DMS153 treated with DMSO at 0.1 percent for 48 hours (cell line): ENCODE measurements around the gene HERPUD1.
"Not testable (repeated sequence)": the region's sequence is repeated elsewhere in the genome, so short reads cannot be mapped to it uniquely, and the experiment has no call there.

ENCODE experiments used
- DNase-seq: peaks from one replicate; lab custom pipeline; 2025; ENCODE audit not compliant: unreplicated experiment; lab: John Stamatoyannopoulos, UW

HERPUD1 gene, protein sequence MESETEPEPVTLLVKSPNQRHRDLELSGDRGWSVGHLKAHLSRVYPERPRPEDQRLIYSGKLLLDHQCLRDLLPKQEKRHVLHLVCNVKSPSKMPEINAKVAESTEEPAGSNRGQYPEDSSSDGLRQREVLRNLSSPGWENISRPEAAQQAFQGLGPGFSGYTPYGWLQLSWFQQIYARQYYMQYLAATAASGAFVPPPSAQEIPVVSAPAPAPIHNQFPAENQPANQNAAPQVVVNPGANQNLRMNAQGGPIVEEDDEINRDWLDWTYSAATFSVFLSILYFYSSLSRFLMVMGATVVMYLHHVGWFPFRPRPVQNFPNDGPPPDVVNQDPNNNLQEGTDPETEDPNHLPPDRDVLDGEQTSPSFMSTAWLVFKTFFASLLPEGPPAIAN

DNA sequence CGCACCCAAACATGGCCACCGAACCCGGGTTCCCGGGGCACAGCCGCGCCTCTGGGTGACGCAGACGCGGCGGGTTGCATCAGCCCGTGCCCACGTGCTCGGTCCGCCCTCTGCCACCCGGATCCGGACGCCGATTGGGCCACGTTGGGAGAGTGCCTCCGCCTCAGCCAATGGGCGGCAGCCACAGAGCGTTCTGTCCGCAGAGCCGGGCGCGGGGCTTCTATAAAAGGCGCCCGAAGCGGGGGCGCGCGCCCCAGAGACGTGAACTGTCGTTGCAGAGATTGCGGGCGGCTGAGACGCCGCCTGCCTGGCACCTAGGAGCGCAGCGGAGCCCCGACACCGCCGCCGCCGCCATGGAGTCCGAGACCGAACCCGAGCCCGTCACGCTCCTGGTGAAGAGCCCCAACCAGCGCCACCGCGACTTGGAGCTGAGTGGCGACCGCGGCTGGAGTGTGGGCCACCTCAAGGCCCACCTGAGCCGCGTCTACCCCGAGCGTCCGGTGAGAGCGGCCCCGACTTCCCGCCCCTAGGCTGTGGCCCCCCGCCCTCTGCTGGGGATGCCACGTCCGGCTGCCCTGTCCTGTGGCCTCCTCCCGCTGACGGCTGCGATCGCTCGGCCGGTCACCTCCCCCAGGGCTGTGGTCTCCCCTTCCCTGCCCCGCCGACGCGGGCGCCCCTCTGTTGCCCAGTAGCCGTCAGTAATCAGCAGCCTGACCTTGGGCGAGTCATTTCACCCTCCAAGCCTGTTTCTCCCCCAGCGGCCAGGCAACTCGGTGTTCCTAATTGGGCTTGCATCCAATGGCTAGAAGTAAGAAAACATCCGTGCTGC is at the start of gene HERPUD1:
HERPUD1 (plus strand) TSS at position 251 of the 829 bp plus-strand sequence; CDS start at position 354, 103 bp downstream.
- peak; percentile 87 for DNase-seq

DNA sequence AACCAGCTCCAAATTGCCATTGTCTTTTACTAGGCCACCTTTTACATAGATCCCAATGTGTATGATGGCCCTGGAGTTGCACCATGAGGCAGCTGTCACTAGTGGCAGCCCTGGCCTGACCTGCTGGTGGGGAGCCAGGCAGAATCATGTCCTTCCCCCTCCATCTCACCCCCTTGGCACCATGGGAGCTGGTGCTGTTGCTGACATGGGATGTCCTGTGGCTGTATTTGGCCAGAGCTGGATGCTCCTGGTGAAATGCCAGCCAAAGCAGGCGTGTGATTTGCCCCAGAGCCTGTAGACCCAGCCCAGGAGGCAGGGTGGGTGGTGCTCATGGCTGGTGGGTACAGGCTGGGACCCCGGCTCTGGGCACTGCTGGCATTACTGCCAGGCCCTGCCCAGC is 48.4 kb upstream of the HERPUD1 start:
- no peak for DNase-seq

DNA sequence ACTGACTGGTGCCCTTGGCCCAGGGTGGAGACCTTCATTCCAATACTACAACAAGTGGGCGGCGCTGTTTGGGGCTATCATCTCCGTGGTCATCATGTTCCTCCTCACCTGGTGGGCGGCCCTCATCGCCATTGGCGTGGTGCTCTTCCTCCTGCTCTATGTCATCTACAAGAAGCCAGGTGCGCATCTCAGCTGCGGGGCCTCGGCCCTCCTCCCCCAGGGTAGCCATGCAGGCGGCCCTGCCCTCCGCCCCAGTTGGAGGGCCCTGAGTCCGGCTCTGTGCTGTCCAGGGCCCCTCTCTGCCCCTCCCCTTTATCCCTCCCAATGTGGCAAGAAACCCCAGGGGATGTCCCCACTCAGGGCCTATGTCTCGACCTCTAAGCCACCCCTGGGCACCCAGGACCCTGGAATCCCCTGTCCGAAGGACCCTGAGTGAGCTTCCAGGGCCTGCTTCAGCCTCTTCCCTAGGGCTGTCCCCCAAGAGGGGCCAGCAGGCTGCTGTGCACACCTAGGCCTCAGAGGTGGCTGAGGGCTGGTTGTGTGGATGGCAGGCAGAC is 47.8 kb upstream of the HERPUD1 start:
- DNase-seq, result no peak

DNA sequence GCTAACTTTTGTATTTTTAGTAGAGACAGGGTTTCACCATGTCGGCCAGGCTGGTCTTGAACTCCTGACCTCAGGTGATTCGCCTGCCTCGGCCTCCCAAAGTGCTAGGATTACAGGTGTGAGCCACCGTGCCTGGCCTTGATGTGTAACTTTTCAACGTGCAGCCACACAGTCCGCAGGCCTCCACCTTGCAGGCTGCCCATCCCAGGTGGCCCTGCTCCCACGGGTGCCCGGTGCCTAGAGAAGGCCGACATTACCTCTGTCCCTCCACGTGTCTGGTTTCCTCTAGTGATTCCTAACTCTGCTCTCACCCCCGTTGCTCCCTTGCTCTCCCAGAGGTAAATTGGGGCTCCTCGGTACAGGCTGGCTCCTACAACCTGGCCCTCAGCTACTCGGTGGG is 47.0 kb upstream of the HERPUD1 start:
- DNase-seq, result not testable (repeated sequence)

DNA sequence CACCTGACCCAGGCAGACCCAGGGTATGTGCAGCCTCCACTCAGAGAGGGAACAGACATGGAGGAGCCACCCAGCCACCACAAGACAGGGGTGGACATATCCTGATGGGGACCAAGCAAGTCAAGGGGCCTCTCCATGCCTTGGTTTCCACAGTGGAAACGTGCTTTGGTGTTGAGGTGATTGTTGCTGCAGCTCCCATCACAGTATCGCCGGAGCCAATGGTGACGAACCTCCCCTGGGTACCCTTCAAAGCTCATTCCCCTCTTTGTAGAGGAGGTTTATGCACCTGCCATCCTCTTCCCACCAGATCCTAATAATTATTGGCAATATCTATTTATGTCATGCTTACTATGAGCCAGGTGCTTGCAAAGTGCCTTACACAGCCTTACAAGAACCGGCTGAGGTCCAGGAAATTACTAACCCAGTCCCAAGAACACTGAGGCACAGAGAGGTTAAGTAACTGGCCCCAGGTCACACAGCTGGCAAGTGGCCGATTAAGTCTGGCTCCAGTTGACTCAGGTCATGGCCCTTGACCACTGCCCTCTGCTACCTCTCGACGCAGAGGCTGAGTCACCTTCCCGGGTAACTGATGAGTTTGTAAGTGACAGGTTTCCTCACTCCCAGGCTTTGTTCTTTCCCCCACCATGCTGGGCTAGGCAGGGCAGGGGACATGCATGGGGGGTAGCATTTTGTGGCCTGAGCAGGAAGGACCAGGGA is 46.3 kb upstream of the HERPUD1 start:
- no peak for DNase-seq

DNA sequence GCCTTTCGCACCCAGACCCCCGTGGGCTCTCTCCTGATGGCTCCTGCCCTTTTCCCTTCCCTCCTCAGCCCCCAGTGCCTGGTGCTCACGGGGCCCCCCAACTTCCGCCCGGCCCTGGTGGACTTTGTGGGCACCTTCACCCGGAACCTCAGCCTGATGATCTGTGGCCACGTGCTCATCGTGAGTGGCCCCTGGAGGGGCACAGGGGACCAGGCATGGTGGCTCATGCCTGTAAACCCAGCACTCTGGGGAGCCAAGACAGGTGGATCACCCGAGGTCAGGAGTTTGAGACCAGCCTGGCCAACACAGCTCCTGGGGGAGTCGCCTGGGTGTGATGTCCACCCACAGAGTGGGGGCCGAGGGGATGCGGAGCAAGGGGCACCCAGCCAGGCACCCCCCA is 45.6 kb upstream of the HERPUD1 start:
- no peak for DNase-seq

DNA sequence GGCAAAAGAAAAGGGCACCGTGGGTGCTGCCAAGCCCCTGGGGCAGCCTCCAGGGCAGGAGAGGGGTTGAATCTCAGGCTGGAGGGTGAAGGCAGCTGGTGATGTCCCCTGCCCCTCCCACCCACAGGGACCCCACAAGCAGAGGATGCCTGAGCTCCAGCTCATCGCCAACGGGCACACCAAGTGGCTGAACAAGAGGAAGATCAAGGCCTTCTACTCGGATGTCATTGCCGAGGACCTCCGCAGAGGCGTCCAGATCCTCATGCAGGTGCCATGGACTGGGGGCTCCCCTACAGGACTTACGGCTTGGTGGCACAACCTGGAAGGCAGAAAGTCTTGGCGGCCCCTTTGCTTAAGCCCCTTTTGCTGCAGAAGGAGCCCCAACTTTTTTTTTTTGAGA is 45.1 kb upstream of the HERPUD1 start:
- DNase-seq, result no peak

DNA sequence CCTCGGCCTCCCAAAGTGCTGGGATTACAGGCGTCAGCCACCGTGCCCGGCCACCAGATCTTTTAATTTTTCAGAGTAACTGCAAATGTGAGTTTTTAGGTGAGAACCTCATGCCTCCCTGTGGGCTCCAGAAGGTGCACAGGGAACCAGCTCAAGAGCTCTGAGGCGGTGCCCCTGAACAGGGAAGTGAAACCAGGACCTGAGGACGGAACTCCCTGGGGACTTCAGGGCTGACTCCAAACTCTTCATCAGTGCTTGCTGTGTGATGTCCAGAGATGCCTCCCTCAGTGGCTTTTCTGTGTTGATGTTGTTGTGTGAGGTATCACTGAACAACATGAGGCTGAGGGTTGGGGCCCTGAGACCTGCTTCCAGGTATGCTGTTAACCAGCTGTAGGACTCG is 43.1 kb upstream of the HERPUD1 start:
- DNase-seq, result no peak

DNA sequence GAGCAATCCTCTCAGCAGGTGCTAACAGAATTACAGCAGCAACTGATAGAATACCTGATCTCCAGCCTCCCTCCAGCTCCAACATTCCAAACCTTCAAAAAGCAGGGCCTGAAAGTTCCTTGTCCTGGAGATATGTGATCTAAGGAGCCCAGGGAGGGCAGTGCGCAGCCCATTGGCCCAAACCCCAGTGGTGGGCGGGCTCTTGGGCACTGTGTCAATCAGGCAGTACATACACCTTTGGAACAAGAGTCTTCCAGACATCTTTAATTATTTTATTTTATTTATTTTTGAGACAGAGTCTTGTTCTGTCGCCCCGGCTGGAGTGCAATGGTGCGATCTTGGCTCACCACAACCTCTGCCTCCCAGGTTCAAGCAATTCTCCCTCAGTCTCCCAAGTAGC is 42.7 kb upstream of the HERPUD1 start:
- no peak for DNase-seq

DNA sequence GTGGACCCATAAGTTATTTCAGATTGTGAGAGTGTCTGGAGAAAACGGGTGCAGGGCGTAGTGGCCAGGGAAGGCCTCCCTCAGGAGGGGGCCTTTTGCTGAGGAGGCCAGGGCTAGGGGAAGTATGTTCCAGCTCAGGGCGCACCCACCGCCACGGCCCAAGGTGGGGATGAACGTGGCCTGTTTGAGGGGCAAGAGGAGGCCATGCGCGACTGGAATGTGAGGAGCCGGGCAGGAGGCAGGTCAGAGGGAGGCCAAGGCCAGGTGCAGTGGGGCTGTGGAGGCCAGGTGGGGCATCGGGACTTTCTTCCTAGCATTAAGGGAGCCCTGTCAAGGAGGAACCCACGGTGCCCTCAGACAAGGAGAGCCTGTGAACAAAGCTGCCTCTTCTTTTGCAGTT is 40.3 kb upstream of the HERPUD1 start:
- no peak for DNase-seq

DNA sequence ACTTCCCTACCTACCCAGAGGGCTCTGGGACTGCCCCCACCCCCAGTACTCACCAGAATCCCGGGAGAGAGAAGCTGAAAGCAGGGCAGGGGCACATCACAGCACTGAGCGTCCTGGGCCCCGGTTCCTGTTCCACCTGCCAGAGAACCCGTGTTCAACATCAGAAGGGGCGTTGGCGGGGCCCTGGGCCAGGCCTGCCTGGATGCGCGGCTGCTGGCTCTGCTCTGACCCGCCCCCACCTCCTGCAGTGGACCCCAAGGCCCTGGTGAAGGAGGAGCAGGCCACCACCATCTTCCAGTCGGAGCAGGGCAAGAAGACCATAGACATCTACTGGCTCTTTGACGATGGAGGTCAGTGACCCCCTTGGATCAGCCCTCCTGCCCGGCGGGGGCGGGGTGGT is 39.2 kb upstream of the HERPUD1 start:
- DNase-seq, result no peak

DNA sequence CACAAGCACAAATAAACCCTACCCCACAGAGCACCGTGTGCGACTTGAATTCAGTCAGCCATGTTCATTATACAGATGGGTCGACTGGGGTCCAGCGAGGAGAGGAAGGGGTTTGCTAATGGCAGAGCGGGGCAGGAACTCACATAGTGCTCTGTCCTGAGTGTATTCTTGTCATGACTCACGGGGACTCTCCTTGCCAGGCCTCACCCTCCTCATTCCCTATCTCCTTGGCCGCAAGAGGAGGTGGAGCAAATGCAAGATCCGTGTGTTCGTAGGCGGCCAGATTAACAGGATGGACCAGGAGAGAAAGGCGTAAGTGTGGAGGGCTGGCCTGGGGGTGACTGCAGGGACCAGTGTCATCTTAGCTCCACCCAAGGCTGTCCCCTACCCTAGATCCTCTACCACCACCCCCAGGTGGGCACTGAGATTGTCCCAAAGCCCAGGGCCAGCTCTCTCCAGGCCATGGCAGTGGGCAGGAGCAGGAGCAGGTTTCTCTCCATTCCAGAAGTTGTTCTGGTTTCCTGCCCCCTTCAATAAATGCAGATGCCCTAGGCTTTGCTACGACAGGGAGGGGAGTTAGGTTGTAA is 37.5 kb upstream of the HERPUD1 start:
- no peak for DNase-seq

DNA sequence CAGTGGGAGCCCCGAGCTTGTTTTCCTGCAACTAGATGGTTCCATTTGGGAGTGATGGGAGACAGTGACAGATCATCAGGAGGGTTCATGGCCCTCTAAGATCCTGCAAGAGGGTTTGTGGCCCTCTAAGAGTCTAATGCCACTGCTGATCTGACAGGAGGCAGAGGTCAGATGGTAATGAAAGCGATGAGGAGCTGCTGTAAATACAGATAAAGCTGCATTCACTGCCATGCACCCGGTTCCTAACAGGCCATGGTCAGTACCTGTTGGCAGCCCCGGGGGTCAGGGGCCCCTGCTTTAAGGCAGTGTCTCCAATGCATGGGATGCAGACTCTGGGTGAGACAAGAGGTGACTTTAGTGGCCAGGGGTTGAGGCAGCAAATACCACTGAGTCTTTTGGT is 36.1 kb upstream of the HERPUD1 start:
- DNase-seq, result no peak

DNA sequence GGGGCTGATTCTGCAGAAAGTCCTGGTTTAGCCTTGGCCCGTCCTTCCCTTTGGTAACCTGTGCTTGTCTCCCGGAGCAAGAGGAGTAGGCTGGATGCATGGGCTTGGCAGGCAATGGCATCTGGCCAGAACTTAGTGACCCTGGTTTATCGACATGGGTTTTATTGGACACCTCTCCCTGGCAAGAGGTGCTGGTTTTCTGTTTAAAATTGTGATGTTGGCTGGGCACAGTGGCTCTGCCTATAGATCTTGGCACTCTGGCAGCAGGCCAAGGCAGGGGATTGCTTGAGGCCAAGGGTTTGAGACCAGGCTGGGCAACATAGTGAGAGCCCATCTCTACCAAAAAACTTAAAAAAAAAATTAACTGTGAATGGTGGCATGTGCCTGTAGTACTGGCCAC is 35.7 kb upstream of the HERPUD1 start:
- DNase-seq, result no peak

DNA sequence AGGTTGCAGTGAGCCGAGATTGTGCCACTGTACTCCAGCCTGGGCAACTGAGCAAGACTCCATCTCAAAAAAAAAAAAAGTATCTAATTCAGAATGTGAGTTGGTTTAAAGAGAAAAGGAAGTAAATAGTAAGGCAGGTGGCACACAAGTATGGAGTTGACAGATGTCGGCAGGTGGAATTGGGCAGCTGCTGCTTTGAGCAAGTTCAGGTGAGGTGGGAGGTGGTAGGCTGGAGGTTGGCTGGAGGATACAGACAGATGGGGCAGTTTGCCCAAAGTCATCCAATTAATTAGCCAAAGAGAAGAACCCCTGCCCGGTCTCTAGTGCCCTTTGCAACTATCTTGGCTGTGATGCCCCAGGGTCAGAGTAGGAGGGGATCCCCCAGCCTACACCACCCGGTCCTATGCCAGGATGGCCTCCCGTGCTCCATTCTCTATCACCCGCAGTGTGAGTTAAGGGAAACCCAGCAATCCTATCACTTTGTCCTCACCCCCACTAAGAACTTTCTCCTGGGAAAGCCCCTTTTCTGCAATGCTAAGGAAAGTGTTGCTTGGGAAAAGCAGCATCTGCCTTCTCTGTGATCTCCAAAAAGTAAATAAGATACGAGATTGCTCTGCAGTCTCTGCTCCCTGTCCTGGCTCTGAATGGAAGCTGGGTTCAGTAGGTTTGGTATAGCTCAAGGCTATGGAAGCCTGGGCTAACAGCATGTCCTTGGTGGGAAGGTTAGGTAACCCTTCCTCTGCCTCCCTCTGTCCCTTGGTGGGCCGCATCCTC is 34.7 kb upstream of the HERPUD1 start:
- DNase-seq, result no peak

DNA sequence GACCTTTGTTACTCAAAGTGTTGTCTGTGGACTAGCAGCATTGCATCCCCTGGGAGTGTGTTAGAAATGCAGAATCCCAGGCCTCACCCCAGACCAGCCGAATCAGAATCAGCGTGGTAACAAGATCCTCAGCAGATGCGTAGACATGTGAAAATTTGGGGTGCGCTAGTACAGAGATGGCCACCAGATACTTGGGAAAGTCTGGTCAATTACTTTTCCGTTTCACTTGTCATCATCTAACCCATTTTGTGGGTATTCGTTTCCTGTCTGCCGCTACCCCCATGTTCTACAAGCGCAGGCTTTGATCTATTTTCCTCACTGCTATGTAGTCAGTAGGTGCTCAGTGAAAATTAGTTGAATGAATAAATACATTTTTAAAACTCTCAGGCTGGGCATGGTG is 33.1 kb upstream of the HERPUD1 start:
- DNase-seq, result no peak

DNA sequence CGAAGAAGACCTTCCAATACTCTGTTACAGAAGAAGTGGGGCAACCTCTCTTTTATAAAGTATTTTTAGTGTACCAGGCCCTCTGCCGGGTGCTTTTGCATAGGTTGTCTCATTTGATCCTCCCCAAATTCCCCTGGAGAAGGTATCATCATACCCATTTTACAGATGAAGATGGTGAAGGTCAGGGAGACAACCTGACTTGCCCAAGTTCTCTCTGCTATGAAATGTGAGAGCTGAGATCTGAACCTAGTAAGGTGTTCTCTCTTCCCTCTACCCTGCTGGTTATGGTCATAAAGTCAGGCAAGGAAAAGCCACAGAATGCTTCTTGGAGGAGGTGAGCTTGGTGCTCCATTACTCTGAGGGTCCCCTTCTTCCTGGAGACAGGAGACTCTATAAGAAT is 28.1 kb upstream of the HERPUD1 start:
- DNase-seq, result no peak

DNA sequence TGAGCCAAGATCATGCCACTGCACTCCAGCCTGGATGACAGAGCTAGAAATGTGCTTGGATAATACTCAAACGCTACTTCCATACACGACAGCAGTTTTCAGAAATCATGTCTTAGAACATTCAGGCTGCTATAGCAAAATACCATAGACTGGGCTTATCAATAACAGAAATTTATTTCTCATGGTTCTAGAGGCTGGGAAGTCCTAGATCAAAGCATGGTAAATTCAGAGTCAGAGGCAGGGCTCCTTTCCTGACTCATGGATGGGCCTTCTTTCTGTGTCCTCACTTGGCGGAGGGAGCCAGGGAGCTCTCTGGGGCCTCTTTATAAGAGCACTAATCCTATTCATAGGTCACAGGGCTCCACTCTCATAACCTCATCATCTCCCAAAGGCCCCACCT is 24.5 kb upstream of the HERPUD1 start:
- DNase-seq, result no peak

DNA sequence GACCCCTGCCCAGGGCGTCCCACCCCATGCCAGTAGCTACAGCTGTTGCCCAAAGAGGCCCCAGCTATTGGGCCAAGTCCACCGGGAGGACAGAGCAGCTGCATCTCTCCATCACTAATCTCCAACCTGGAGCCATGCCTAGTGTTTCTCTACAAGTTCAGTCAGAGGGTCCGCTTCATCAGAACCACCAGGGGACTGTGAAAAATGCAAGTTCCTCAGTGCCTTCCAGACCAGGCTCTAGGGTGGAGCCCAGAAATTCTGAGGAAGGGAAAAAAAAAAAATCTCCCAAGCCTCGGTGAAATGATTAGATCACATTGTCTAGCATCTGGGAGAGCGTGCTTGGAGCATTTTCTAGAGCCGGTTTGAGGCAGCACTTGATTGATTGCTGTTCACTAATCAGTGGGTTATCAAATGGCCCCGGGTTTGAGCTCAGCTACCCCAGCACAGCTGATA is 22.4 kb upstream of the HERPUD1 start:
- DNase-seq, result no peak

DNA sequence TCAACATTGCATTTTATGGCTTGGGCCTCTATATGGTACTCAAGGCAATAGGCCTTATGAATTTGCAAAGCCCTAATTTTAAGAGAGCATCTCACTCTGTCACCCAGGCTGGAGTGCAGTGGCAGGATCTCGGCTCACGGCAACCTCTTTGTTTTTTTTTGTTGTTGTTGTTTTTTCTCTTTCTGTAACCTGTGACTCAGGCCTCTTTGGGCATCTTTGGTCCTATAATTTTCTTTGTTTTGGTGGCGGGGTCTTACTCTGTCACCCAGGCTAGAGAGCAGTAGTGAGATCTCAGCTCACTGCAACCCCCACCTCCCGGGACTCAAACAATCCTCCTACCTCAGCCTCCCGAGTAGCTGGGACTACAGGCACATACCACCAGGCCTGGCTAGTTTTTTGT is 21.8 kb upstream of the HERPUD1 start:
- no peak for DNase-seq
